HG03378 (cell line): Measurements from ENCODE around the gene MMP25.
A peak's percentile ranks its signal among the peaks of the same experiment; 100 is the strongest.

Experiments used
- ATAC-seq: cut with Tn5 transposase; IDR thresholded peaks from one replicate; pipeline ENCODE4 v1.9.1; 2021; ENCODE audit warnings: mild to moderate bottlenecking, moderate library complexity; ENCODE audit not compliant: unreplicated experiment

Gene MMP25, protein sequence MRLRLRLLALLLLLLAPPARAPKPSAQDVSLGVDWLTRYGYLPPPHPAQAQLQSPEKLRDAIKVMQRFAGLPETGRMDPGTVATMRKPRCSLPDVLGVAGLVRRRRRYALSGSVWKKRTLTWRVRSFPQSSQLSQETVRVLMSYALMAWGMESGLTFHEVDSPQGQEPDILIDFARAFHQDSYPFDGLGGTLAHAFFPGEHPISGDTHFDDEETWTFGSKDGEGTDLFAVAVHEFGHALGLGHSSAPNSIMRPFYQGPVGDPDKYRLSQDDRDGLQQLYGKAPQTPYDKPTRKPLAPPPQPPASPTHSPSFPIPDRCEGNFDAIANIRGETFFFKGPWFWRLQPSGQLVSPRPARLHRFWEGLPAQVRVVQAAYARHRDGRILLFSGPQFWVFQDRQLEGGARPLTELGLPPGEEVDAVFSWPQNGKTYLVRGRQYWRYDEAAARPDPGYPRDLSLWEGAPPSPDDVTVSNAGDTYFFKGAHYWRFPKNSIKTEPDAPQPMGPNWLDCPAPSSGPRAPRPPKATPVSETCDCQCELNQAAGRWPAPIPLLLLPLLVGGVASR

DNA sequence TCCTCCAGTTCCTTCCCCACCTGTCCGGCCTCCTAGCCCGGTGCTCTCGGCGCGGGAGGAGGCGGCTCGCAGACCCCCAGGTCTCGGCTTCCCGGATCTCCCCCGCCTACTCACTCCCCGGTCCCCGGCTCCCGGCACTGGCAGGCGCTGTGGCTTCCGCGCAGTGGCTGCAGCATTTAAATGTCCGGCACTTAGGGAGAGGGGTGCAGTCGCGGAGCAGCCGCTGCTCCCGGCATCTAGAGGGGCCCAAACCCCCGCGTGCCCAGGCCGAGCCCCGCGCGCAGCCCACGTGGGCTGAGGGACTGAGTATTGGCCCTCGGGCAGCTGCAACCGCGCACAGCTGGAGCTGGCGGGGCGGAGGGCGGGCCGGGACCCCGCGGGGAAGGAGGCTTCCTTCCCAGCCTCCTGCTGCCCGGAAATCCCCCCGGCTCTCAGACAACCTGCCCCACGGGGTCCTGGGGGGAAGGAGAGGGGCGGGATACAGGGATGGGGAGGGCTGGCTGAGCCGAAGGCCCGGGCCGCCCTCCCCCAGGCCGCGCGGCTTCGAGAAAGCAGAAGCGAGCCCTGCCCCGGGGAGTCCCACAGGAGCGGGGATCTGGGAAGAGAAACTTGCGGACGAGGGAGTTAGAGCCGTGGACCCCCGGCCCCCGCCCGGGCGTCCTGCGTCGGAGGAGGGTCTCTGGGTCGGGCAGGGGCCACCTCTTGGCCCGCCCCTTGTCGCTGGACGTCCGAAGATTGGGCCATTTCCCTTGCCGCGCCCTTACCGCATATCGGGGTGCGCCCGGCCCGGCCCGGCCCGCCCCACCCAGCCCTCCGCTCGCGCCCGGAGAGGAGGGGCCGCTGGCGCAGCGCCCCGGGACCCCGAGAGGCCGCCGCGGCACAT, at the start of gene MMP25:
MMP25 (plus strand) TSS at position 804 of the 883 bp plus-strand sequence. CDS start 357 bp downstream, outside the sequence.
- ATAC-seq, result no peak

DNA sequence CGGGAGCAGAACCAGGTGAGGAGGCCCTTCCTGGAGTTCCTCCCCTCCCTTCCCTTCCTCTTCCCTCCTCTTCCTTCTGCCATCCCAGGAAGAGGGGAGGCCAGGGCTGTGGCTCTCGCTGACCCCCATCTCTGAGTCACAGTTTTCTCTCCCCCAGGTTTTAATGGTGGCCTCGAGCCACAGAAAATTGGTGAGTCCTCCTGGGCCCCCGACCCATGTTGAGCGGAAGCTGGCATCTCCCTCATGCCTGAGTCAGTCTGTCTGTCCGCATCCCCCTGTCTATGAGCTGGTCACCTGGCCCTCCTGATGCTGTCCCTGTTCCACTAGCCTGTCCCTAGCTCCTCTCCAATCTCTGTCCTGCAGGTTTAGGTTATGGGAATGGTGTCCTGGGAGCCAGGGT, 46.4 kb upstream of the MMP25 start:
- no peak for ATAC-seq

DNA sequence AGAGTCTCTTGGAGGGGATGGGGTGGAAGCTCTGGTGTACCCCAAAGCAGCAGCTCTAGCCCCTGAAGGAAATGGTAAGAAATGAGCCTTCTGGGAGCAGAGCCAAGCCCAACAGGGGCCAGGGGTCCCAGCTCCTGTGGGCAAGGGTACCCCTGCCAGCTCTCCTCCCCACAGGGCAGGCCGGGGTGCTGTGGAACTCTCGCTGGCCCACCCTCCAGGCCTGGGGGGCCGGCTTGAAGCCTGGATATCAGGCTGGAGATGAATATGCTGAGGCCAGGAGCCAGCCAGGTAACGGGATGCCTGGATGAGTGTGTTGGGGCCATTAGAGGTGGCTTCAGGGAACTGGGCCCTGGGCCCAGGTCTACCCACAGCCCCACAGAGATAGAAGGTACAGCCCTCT, 45.8 kb upstream of the MMP25 start:
- no peak for ATAC-seq

DNA sequence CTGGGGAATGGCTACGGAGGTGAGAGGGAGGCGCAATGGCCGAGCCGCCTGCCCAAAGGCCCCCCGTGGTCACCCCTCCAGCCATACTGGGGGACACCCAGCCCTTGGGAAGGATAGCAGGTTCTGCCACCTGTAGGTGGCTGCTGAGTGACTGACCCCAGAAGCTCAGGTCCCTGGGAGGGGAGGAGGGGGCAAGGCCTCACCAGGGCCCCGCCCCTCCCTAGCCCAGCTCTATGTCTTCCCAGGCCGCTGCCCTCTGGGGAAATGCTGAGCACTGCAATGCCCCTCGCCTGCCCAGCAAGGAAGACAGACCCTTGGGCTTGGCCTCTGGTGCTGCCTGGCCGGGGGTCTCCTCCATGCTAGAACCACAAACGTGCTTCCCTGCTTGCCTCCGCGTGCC, 45.0 kb upstream of the MMP25 start:
- no peak for ATAC-seq

DNA sequence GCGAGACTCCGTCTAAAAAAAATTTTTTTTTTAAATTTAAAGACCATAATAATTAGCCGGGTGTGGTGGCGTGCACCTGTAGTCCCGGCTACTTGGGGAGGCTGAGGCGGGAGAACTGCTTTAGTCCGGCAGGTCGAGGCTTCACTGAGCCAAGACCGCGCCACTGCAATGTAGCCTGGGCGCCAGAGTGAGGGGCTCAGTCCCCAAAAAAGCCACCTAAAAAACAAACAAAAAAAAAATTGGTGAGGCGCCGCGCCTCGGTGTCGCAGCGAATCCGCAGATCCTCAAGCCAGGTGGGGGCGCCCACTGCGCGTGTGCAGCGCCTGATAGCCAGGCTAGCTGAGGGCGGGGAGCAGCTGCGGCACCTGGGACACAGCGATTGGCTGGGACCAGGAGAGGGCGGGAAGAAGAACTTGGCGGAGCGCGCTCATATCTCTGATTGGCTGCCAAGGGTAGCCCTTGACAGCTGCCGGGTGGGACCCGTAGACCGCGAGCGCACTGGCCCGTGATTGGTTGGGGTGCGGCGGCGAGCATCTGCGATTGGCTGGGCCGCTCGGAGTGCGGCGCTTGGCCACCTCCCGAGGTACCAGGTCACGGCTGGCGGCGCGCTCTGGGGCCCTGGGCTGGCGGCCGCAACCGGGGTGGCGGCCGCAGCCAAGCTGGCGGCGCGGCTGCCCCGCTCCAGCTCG, 42.6 kb upstream of the MMP25 start:
- ATAC-seq, result peak; percentile 96

DNA sequence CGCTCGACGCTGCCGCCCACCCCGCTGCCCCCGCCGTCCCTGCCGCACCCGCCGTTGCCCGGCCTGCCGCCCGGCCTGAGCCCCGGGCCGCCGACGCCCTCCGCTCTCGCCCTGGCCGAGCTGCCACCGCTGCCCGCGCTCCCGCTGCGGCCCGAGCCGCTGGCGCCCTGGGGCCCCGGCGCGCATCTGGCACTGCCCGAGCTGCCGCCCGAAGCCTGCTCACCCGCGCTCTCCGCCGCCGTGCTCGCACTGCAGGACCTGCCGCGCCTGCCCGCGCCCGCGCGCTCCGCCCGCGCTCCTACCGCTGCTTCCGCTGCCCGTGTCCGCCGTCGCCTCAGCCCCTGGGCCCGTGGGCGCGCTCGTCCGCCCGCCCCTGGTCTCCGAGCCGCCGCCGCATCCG, 42.0 kb upstream of the MMP25 start:
- no peak for ATAC-seq

DNA sequence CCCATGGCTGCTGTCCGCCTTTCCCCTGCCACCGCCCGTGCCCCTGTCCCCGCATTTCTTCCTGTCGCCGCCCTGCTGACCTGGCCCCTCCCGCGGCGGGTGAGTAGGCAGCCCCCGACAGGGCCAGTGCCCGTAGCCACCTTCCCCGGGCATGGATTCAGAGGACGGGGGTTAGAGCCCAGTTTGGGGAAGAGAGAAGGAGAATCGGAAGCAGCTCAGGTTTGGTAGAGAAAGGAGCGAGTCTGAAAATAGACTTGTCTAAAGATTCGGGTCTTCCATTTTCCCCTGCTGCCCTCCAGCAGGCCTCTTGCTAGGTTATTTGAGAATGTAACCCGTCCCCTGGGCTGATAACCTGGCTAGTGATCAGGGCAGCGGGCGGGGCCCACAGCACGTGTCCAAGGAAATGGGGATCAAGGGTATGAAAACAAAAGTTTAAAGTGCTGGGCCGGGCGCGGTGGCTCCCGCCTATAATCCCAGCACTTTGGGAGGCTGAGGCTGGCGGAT, 41.5 kb upstream of the MMP25 start:
- no peak for ATAC-seq

DNA sequence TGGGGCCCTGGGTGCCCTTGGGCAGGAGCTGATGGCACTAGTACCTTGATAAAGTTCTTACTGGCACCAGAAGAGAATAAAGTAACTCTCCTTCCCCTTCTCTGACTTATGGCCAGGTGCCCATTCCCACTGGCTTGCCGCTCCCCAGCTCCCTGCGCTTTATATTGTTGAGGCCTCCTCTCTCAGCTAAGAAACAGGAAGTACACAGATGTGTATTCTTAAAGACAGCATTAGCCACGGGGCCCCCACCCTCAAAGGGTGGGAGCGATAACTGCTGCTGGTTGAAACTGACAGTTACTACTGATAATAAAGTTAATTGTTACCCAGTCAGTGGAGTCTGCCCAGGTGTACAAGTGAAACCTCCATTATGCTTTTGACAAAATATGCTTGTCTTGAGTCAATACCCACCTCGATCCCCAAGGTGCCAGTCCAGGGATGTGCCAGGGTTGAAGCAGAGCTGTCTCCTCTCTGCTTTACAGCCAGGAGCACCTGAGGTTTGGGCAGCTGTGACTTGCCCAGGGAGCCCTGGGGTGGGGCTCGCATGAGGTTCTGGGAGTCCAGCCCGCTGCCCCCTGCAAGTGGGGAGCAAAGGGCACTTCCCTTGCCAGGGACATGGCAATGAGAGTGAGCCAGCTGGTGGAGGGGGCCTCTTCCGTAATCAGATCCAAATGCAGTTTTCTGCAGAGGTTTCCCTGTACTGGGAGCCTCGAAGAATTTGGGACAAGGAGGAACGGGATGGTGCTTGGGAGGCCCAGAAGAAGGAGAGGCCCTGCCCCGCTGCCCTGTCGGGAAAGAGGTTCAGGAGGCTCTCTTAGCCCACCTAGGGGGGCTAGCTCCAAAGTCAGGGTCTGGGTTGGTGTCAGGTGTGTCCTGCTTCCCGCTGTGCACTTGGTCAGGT, 39.1 kb upstream of the MMP25 start:
- ATAC-seq, result no peak

DNA sequence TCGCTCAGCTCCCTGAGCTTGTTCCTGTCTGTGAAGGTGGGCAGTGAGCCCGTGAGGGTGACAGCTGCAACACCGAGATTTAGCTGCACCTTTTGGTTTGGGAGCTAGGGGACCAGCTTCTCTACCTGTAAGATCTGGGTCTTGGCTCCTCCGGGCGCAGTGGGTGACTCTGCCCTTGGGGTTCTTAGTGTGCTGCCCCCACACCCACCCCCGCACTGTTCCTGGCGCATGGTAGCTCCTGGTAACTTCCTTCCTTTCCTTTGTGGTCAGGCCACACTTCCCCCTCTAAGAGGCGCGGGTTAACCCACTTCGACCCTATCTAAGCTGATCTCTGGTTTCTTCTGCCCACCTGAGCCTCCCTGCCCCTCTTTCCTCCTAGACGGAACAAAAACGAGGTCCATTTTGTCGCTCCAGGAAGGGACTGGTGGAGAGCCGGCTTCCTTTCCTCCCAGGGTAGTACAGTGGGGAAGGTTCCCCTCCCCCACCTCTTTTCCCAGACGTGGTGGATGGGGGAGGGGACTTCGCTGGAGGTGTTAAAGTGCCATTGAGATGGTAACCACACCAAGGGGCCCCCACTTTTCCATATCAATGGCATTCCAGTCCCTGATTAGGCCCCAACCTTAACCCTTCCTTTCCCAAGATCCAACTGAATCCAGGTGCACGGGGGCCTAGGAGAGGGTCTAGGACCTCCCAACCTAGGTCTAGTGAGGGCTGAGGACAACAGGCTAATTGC, 38.2 kb upstream of the MMP25 start:
- no peak for ATAC-seq

DNA sequence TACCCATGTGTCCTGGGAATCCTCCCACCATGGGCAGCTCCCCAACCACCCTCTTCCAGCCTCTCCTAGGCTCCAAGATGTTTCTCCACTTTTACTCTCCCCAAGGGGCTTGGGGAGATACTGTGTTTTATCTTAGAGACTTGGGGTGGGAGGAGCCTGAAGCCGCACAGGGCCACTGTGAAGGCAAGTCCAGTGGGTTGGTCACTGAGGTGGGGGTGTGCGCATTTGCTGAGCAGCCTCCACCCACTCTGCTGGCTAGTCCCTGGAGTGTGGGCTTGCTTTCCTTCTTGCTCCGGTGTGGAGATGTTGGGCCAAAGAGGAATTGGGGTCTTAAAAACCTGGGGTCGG, 37.7 kb upstream of the MMP25 start:
- ATAC-seq, result no peak

DNA sequence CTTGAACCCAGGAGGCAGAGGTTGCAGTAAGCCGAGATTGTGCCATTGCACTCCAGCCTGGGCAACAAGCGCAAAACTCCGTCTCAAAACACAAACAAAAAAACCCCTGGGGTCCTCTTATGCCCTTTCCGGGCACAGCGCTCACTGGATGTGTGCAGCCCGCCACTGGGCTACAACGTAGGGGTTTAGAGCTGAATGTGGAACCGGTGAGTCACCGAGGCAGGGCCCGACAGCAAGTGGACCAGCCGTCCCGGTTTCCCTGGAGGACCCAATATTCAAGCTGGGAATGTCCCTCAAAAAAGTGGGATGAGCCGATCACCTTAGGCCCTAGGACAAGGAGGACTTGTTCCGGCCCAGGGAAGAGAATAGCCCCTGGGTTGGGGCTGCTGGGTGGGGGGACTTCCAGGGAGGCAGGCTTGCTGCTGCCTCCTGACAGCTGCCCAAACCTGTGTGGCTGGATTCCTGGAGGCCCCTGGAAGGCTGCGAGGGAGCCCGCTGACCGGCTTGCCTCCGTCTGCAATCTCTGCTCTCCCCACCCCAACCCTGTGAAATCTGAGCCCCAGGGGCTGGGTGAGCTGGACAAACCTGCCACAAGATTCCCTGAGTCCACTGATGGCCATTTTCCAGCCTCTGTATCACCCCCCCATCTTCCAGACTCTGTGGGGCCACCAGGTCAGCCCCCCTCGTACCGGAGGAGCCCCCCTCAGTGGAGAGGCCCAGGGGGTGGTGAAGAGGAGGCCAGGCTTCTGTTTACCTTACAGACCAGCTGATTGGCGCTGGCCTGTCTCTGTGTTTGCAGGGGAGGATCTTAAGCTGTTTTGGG, 36.6 kb upstream of the MMP25 start:
- no peak for ATAC-seq

DNA sequence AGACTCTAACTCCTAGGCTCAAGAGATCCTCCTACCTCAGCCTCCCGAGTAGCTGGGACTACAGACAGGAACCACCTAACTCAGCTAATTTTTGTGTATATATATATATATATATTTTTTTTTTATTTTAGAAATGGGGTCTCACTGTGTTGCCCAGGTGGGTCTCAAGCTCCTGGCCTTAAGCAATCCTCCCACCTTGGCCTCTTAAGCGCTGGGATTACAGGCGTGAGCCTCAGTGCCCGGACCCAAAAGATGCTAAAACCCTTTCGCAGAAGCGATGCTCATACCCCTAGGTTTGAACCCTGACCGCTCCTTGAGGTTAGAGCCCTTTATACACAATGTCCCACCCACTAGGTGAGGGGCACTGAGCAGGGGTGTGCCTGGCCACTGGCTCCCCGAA, 35.9 kb upstream of the MMP25 start:
- ATAC-seq, result no peak

DNA sequence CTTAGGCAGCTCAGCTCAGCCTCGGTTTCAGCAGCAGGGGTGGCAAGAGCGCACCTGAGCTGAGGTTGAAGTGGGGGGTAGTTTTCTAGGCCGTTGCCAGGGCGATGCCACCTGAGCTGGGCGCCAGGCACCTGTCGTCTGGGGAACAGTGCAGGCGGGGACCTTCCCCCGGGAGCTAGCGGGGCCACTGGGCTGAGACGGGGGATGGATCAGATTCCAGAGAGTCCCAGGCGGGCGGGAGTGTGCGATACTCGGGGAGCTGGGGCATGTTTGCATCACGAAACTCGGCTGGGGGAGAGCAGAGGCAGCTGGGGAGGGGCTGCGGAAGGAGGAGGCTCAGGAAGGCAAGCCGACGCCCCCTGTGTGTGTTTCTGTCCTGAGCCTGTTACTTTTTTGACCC, 34.1 kb upstream of the MMP25 start:
- ATAC-seq, result no peak

DNA sequence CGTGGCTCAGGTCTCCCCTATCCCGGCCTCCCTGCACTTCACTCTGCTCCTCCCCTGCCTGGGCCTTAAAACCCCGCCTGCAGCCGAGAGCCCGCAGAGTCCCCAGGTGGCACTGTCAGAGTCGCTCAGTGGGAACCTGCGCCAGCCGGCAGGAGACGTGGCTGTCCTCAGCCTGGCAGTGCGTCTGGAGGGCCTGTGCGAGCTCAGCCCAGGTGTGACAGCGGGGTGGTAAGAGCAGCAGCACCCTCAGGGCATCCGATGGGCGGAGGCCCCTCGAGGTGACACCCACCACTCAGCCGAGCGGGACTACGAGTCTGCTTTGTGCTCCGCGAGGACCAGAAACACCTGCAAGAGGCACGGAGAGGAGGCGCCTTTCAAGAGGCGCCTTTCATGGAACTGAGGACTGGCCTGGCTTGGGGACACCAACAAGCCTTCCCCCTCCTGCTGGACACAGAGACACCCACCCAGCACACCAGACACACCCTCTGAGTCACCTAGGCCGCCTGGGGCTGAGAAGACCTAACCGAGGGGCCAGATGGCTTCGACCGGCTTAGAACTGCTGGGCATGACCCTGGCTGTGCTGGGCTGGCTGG, 33.4 kb upstream of the MMP25 start, which contains the start of gene CLDN9:
CLDN9 (plus strand) TSS at position 96 of the 593 bp plus-strand sequence; CDS start at position 536, 440 bp downstream.
- ATAC-seq, result no peak

DNA sequence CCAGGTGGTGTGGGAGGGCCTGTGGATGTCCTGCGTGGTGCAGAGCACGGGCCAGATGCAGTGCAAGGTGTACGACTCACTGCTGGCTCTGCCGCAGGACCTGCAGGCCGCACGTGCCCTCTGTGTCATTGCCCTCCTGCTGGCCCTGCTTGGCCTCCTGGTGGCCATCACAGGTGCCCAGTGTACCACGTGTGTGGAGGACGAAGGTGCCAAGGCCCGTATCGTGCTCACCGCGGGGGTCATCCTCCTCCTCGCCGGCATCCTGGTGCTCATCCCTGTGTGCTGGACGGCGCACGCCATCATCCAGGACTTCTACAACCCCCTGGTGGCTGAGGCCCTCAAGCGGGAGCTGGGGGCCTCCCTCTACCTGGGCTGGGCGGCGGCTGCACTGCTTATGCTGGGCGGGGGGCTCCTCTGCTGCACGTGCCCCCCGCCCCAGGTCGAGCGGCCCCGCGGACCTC, 32.8 kb upstream of the MMP25 start:
- ATAC-seq, result no peak

DNA sequence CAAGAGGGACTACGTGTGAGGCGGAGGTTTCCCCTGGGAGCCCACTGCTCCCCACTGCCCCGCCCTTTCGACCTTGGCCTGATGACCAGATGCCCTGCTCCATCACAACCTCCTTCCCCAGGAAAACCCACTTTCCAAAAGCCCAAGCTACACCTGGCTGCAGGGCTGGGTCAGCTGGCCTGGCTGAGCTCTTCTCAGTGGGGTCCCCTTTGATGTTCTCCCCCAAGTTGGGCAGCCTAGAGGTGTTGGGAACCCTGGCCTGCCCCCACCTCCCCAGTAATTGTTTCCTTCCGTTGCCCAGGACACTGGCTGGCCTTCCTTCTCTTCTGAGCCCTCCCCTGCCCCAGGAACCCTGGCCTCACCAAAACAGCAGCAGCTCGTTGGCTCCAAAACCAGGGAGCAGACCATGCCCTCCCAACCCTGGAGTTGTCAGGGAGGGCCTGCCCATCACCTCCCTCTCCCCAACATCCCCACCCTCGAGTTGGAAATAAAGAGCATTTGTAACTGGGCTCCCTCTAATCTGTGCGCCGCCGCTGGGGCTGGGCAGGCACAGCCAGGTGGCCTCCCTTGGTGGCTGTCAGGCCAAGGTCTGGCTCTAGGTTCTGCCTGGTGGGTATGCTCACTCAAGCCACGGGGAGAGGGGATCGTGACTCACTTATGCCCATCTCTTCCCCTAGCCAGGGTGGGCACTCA, 32.2 kb upstream of the MMP25 start:
- ATAC-seq, result no peak

DNA sequence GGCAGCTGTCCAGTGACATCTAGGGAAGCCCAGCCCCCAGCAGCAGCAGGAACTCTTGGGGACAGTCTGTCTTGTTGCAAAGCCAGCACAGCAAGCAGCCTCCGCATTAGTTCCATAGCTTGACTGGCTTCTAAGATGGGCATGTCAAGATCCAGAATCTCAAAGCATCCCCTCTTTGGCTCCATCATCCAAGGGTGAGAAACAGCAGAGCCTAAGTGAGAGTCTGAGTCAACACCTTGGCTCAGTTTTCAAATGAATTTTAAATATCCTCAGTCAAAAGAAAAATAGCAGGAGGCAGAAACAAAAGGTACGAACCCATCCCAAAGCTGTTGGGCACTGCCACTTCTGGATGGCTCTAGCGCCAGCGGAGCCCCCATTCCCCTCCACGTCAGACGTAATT, 31.4 kb upstream of the MMP25 start:
- no peak for ATAC-seq
